Measurements from ENCODE around the gene MRPS2. TPM values are rescaled to one million over a fixed set of nuclear protein-coding genes. Genes with fewer than 3 reads are reported as not detected.

MRPS2 gene
- total and polyA plus RNA-seq, 4 experiments from 2014 or later: 26.2 to 57.2 (median 33.2) TPM

DNA sequence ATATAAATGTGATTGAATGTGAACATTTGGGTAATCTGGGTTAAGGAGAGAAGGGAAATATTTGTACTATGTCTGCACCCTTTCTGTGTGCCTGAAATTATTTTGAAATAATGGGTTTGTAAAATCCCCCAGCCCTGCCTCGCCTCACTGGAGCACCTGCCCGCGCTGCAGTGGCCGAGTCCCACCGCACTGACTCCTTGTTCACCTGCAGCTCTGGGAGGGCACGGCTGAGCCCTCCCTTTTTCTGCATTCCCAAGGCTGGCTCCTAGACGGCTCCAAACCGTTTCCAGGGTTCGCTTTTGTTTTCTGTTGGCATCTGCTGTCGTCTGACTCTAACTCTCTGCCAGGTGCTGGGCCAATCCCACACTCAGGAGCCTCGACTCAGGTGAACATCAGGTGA lies 38.5 kb upstream of the MRPS2 start:
- Histone ChIP-seq H3K27ac (ENCODE audit: low read depth, low read length) (no peak overlapping the region), H3K9me3 (ENCODE audit: control insufficient read depth in 1 of 2, low read length in 2 of 2) (no peaks in the 10 kb centered on the region), H3K27me3 (ENCODE audit: insufficient read depth, low read length) (no peaks in the 10 kb centered on the region), H3K4me3 (ENCODE audit: low read length in 2 of 2) (no peak overlapping the region), H3K4me1 (ENCODE audit: insufficient read depth, low read length) (no peaks in the 10 kb centered on the region), H3K36me3 (ENCODE audit: insufficient read depth, low read length) (no peaks in the 10 kb centered on the region)
- no peak for DNase-seq
- no peak overlapping the region for H3K27ac Mint-ChIP-seq
- H3K36me3 Mint-ChIP-seq: no peaks in the 10 kb centered on the region
- H3K4me1 Mint-ChIP-seq: no peaks in the 10 kb centered on the region
- H3K4me3 Mint-ChIP-seq: no peak overlapping the region
- ChIA-PET POLR2A (ENCODE audit: partially characterized antibody) (no interaction called here), CTCF (ENCODE audit: partially characterized antibody) (no interaction called here)
- H3K27me3 Mint-ChIP-seq: peaks cover 23 to 31% of the 10 kb centered on the region in 2 donors
- intact Hi-C loops (cut with micrococcal nuclease): no loop called here
- H3K9me3 Mint-ChIP-seq: peaks cover 0 to 1% (median 0%) of the 10 kb centered on the region in 8 donors

DNA sequence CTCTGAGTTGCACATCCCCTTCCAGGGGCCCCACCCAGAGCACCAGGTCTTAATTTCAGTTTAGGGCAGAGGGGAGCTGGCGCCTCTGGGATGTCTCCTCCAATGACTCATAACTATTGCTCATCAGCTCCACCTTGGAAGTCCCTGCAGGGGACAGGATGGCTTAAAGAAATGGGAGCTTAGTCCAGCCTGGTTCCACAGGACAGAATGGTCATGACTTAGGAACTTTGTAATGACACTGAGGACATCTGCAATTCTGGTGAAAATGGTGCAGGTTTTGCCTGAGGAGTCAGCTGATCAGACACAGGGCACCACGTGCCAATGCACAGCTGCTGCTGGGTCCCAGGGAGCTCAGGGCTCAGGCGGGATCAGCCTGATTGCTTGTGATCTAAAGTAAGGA lies 37.3 kb upstream of the MRPS2 start:
- ChIA-PET CTCF (ENCODE audit: partially characterized antibody) (no interaction called here), POLR2A (ENCODE audit: partially characterized antibody) (no interaction called here)
- no peaks in the 10 kb centered on the region for H3K9me3 ChIP-seq (ENCODE audit: control insufficient read depth in 1 of 2, low read length in 2 of 2)
- H3K4me3 Mint-ChIP-seq: no peak overlapping the region
- H3K36me3 Mint-ChIP-seq: no peaks in the 10 kb centered on the region
- H3K4me1 ChIP-seq (ENCODE audit: insufficient read depth, low read length): peaks cover 6% of the 10 kb centered on the region
- no peak overlapping the region for H3K4me3 ChIP-seq (ENCODE audit: low read length in 2 of 2)
- no peak overlapping the region for H3K27ac Mint-ChIP-seq
- H3K36me3 ChIP-seq (ENCODE audit: insufficient read depth, low read length): no peaks in the 10 kb centered on the region
- intact Hi-C loops (cut with micrococcal nuclease): no loop called here
- no peak for DNase-seq
- peaks cover 20 to 31% of the 10 kb centered on the region in 2 donors for H3K27me3 Mint-ChIP-seq
- H3K27ac ChIP-seq (ENCODE audit: low read depth, low read length): no peak overlapping the region
- H3K4me1 Mint-ChIP-seq: peaks cover 0 to 3% (median under 1%) of the 10 kb centered on the region in 4 donors
- peaks cover 0 to 1% (median 0%) of the 10 kb centered on the region in 8 donors for H3K9me3 Mint-ChIP-seq
- H3K27me3 ChIP-seq (ENCODE audit: insufficient read depth, low read length): no peaks in the 10 kb centered on the region

DNA sequence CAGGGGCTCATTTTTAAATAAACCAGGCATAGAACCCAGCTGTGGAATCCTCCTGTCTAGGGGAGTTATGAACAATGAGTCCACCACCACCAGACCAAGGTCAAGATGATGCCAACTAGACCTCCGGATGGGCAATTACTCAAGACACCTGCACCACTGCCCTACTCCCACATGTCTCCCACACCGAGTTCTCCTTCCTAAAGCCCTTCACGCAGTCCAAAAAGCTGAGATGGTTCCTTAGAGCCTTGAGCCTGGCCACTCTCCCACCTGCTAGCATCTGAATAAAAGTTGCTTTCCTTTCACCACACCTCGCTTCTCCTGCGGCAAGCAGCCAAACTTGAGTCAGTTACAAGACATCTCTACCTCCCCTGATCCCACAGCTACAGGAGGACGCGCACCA lies 36.3 kb upstream of the MRPS2 start:
- H3K4me3 ChIP-seq (ENCODE audit: low read length in 2 of 2): no peak overlapping the region
- H3K36me3 ChIP-seq (ENCODE audit: insufficient read depth, low read length): no peaks in the 10 kb centered on the region
- no peak for DNase-seq
- intact Hi-C loops (cut with micrococcal nuclease): no loop called here
- H3K27me3 ChIP-seq (ENCODE audit: insufficient read depth, low read length): no peaks in the 10 kb centered on the region
- no peak overlapping the region for H3K27ac ChIP-seq (ENCODE audit: low read depth, low read length)
- Mint-ChIP-seq H3K9me3 (no peaks in the 10 kb centered on the region), H3K27me3 (peaks cover 20 to 33% of the 10 kb centered on the region in 2 donors), H3K36me3 (no peaks in the 10 kb centered on the region), H3K4me1 (peaks cover 6 to 12% (median 10%) of the 10 kb centered on the region in 4 donors), H3K27ac (no peak overlapping the region), H3K4me3 (no peak overlapping the region)
- no peaks in the 10 kb centered on the region for H3K9me3 ChIP-seq (ENCODE audit: control insufficient read depth in 1 of 2, low read length in 2 of 2)
- H3K4me1 ChIP-seq (ENCODE audit: insufficient read depth, low read length): peaks cover 16% of the 10 kb centered on the region
- POLR2A ChIA-PET (ENCODE audit: partially characterized antibody): no interaction called here
- CTCF ChIA-PET (ENCODE audit: partially characterized antibody): no interaction called here

DNA sequence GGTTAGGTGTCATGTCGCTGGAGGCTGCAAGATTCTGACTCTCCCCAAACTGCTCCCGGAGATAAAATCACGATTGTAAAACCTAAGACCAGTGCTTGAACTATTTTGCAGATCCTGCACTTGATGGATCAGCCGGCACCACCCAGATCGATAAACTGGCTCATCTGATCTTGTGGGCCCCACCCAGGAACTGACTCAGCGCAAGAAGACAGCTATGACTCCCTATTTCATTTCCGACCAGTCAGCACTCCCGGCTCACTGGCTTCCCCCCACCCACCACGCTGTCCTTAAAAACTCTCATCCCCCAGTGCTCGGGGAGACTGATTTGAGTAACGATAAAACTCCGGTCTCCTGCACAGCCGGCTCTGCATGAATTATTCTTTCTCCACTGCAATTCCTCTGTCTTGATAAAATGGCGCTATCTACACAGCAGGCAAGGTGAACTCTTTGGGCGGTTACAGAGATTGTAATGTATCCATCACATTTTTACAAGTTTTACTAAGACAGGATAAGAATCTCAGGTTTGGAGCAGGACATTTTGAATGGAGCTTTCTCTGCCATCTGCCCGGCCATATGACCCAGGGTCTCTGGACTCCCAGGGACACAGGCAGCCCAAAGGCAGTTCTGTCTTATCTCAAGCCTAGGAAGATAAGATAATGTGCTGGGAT lies 31.5 kb upstream of the MRPS2 start:
- DNase-seq: peak in 2 of 5 donors; percentile 23 to 61
- ChIA-PET CTCF (ENCODE audit: partially characterized antibody) (interaction anchor here (0.8 to 1.6 kb wide), 3 partner anchors 9 to 37 kb away, joined by 3 to 4 read pairs (median 3); no protein-coding TSS in a partner anchor), POLR2A (ENCODE audit: partially characterized antibody) (interaction anchor here (1.0 kb wide), 1 partner anchor 11 kb away, joined by 5 read pairs; no protein-coding TSS in a partner anchor)
- peak overlapping the region; percentile 67 to 87 (median 82) for H3K4me3 Mint-ChIP-seq
- Histone ChIP-seq H3K27me3 (ENCODE audit: insufficient read depth, low read length) (no peaks in the 10 kb centered on the region), H3K9me3 (ENCODE audit: control insufficient read depth in 1 of 2, low read length in 2 of 2) (no peaks in the 10 kb centered on the region), H3K4me1 (ENCODE audit: insufficient read depth, low read length) (peaks cover 21% of the 10 kb centered on the region), H3K36me3 (ENCODE audit: insufficient read depth, low read length) (no peaks in the 10 kb centered on the region), H3K27ac (ENCODE audit: low read depth, low read length) (no peak overlapping the region), H3K4me3 (ENCODE audit: low read length in 2 of 2) (peak overlapping the region in 1 of 2 donors; percentile 43)
- peaks cover 6 to 19% (median 14%) of the 10 kb centered on the region in 4 donors for H3K4me1 Mint-ChIP-seq
- no peaks in the 10 kb centered on the region for H3K36me3 Mint-ChIP-seq
- intact Hi-C loops (cut with micrococcal nuclease): no loop called here
- peaks cover 11 to 18% of the 10 kb centered on the region in 2 donors for H3K27me3 Mint-ChIP-seq
- no peaks in the 10 kb centered on the region for H3K9me3 Mint-ChIP-seq
- H3K27ac Mint-ChIP-seq: peak overlapping the region; percentile 25 to 85 (median 74)

DNA sequence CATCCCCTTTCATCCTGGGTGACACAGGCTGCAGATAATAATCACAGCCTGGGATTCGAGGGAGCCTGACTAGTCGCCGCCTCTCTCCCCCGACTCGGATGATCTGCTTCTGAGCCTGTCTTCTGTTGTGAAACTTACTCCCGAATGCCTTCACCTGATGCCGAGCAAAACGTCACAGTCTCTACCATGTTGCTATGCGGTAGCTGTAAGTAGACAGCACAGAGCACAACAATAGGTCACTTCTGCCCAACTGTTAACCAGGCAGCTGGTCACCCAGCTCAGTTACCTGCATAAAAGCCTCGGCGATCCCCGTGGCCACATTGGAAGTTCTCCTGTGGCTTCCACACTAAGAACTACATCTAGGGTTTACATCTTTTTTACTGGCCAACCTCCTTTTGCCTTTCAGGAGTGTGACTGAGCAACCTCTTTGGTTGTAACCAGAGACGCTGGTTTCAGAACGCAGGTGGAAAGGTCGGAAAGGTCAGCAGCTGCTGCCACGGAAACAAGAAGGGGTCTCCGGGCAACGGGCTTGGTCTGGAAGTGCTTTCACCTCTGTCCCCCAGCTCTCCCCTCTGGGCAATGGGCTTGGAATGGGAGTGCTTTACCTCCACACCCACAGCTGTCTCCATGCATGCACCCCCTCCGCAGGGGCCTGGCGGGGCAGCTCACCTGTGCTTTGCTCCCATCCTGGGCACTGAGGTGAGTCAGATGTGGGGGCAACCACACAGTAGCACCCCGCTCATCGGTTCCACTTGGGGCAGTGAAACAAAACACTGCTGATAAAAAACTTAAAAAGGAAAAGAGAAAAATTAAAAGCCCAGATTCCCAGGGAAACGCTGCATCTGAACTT lies 28.5 kb upstream of the MRPS2 start:
- Histone ChIP-seq H3K27me3 (ENCODE audit: insufficient read depth, low read length) (no peaks in the 10 kb centered on the region), H3K4me3 (ENCODE audit: low read length in 2 of 2) (no peak overlapping the region), H3K36me3 (ENCODE audit: insufficient read depth, low read length) (no peaks in the 10 kb centered on the region), H3K9me3 (ENCODE audit: control insufficient read depth in 1 of 2, low read length in 2 of 2) (no peaks in the 10 kb centered on the region), H3K4me1 (ENCODE audit: insufficient read depth, low read length) (peaks cover 21% of the 10 kb centered on the region), H3K27ac (ENCODE audit: low read depth, low read length) (no peak overlapping the region)
- H3K4me1 Mint-ChIP-seq: peaks cover 6 to 22% (median 14%) of the 10 kb centered on the region in 4 donors
- no peak overlapping the region for H3K4me3 Mint-ChIP-seq
- H3K27me3 Mint-ChIP-seq: peaks cover 6 to 10% of the 10 kb centered on the region in 2 donors
- ChIA-PET CTCF (ENCODE audit: partially characterized antibody) (no interaction called here), POLR2A (ENCODE audit: partially characterized antibody) (no interaction called here)
- no peaks in the 10 kb centered on the region for H3K36me3 Mint-ChIP-seq
- no peak for DNase-seq
- intact Hi-C loops (cut with micrococcal nuclease): no loop called here
- H3K9me3 Mint-ChIP-seq: no peaks in the 10 kb centered on the region
- no peak overlapping the region for H3K27ac Mint-ChIP-seq

DNA sequence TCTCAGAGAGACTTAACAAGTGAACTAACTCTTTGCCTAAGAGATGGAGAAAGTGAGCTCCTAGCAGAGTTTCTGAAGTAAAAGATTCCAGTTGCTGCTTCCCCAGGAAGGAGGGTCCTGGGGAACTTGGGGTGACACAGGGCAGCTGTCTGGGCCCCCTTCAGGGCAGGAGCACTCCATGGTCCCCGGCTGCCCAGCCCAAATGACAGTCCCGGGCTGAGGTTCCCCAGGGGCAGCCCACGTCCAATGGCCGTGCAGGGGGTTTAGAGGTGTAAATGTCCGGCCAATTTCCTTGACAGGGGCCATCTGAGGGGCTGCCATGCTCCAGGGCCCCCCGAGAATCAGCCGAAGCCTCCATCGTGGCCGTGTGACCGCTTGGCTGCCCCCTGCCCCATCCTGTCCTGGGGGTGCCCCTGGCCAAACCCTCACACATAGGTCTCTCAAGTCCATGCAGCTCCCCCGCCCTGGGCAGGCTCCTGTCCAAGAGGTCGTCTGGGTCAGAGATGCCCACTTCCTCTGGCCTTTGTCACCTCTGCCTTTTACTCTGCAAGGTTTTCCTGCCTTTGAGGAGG lies 26.4 kb upstream of the MRPS2 start:
- H3K9me3 Mint-ChIP-seq: peaks cover 0 to 1% (median 0%) of the 10 kb centered on the region in 8 donors
- intact Hi-C loops (cut with micrococcal nuclease): no loop called here
- no peaks in the 10 kb centered on the region for H3K27me3 ChIP-seq (ENCODE audit: insufficient read depth, low read length)
- peaks cover 6% of the 10 kb centered on the region for H3K4me1 ChIP-seq (ENCODE audit: insufficient read depth, low read length)
- peaks cover 14 to 16% of the 10 kb centered on the region in 2 donors for H3K27me3 Mint-ChIP-seq
- no peak overlapping the region for H3K4me3 Mint-ChIP-seq
- H3K4me3 ChIP-seq (ENCODE audit: low read length in 2 of 2): no peak overlapping the region
- peaks cover 0 to 3% of the 10 kb centered on the region in 2 donors for H3K36me3 Mint-ChIP-seq
- no peak overlapping the region for H3K27ac ChIP-seq (ENCODE audit: low read depth, low read length)
- no peak overlapping the region for H3K27ac Mint-ChIP-seq
- ChIA-PET CTCF (ENCODE audit: partially characterized antibody) (no interaction called here), POLR2A (ENCODE audit: partially characterized antibody) (no interaction called here)
- no peaks in the 10 kb centered on the region for H3K36me3 ChIP-seq (ENCODE audit: insufficient read depth, low read length)
- no peak for DNase-seq
- no peaks in the 10 kb centered on the region for H3K9me3 ChIP-seq (ENCODE audit: control insufficient read depth in 1 of 2, low read length in 2 of 2)
- H3K4me1 Mint-ChIP-seq: peaks cover 2 to 24% (median 13%) of the 10 kb centered on the region in 4 donors

DNA sequence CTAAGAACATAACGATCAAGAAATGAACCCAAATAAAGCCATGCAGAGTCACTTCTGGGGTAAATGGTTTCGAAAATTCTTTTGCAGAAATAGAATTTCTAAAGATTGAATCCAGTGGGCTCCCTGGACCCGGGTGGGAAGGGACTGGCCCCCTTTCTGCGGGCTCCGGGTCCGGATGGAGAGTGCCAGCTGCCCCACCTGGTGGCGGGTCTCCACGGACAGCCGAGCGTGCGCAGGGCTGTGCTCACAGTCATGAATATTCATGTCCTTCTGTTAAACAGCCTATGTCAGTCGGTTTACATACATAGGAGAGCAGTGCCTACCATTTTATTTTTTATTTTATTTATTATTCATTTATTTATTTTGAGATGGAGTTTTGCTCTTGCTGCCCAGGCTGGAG lies 25.6 kb upstream of the MRPS2 start:
- H3K27ac ChIP-seq (ENCODE audit: low read depth, low read length): no peak overlapping the region
- H3K4me1 ChIP-seq (ENCODE audit: insufficient read depth, low read length): no peaks in the 10 kb centered on the region
- DNase-seq: no peak
- intact Hi-C loops (cut with micrococcal nuclease): no loop called here
- H3K36me3 Mint-ChIP-seq: peaks cover 0 to 3% of the 10 kb centered on the region in 2 donors
- CTCF ChIA-PET (ENCODE audit: partially characterized antibody): no interaction called here
- H3K36me3 ChIP-seq (ENCODE audit: insufficient read depth, low read length): no peaks in the 10 kb centered on the region
- POLR2A ChIA-PET (ENCODE audit: partially characterized antibody): no interaction called here
- H3K4me3 ChIP-seq (ENCODE audit: low read length in 2 of 2): no peak overlapping the region
- H3K4me1 Mint-ChIP-seq: peaks cover 0 to 20% (median 10%) of the 10 kb centered on the region in 4 donors
- H3K9me3 Mint-ChIP-seq: peaks cover 0 to 1% (median 0%) of the 10 kb centered on the region in 8 donors
- H3K4me3 Mint-ChIP-seq: no peak overlapping the region
- no peaks in the 10 kb centered on the region for H3K9me3 ChIP-seq (ENCODE audit: control insufficient read depth in 1 of 2, low read length in 2 of 2)
- H3K27me3 Mint-ChIP-seq: peaks cover 12 to 16% of the 10 kb centered on the region in 2 donors
- no peak overlapping the region for H3K27ac Mint-ChIP-seq
- H3K27me3 ChIP-seq (ENCODE audit: insufficient read depth, low read length): no peaks in the 10 kb centered on the region

Data from CD4-positive, alpha-beta memory T cell (primary cell).